Upper lobe of left lung (tissue), 6 donors: Measurements from ENCODE around the gene HK2. TPM values are rescaled to one million over a fixed set of nuclear protein-coding genes. Genes with fewer than 3 reads are reported as not detected.

Source experiments
- ATAC-seq, 2 donors: fragments of 200-7000 bp; cut with Tn5 transposase; one replicate each; pipeline ENCODE4 v1.9.1; 2022; ENCODE audit warnings: mild to moderate bottlenecking in 2 of 2, moderate library complexity in 2 of 2; ENCODE audit not compliant: low FRiP score in 2 of 2
- DNase-seq, 2 donors: peaks; one replicate each; pipeline ENCODE4 v3.0.0-alpha.2; 2019 to 2020
- H3K27ac ChIP-seq, 4 donors: fragments of 200-600 bp; sonication (generic); one replicate each; pipeline ENCODE4 v1.5.1; 2016 to 2019
- H3K27me3 ChIP-seq, 4 donors: fragments of 200-600 bp; sonication (generic); one replicate each; pipeline ENCODE4 v1.5.1; 2017 to 2019
- H3K36me3 ChIP-seq, 4 donors: fragments of 200-600 bp; sonication (generic); one replicate each; pipeline ENCODE4 v1.5.1; 2016 to 2019
- H3K4me1 ChIP-seq, 4 donors: fragments of 200-600 bp; sonication (generic); one replicate each; pipeline ENCODE4 v1.5.1; 2018 to 2019
- H3K4me3 ChIP-seq, 4 donors: fragments of 200-600 bp; sonication (generic); one replicate each; pipeline ENCODE4 v1.5.1; 2017 to 2019; ENCODE audit warnings: mild to moderate bottlenecking in 2 of 4, moderate library complexity in 1 of 4
- H3K9me3 ChIP-seq, 4 donors: fragments of 200-600 bp; sonication (generic); one replicate each; pipeline ENCODE4 v1.5.1; 2018 to 2019
- EP300 ChIP-seq, 4 donors: sonication (generic); formaldehyde crosslinking; IDR thresholded peaks; one replicate each; pipeline ENCODE4 v1.5.1; 2017; ENCODE audit warnings: antibody characterized with exemption in 4 of 4, control low read depth in 2 of 4
- POLR2A ChIP-seq, 4 donors: fragments of 450-650 bp; IDR thresholded peaks; one replicate each; pipeline ENCODE4 v1.5.1; 2016 to 2017; ENCODE audit warnings: antibody characterized with exemption in 4 of 4, mild to moderate bottlenecking in 2 of 4
- POLR2AphosphoS5 ChIP-seq, 2 donors: sonication (generic); formaldehyde crosslinking; IDR thresholded peaks; one replicate each; pipeline ENCODE4 v1.5.1; 2017; ENCODE audit warnings: antibody characterized with exemption in 2 of 2
- WGBS, 2 donors: methylation state at CpG; one replicate each; pipeline ENCODE4 v1.1.5; 2017 to 2018; 5-methylcytosine and 5-hydroxymethylcytosine counted together
- total RNA-seq, 6 donors: library from RNA; depleted of rRNA in 4 of 6; stranded (reverse); fragments of >200 nt in 4 of 6; gene quantifications; one replicate each; pipeline versions ENCODE4 v1.1.0 to v1.2.1, GENCODE V29; 2016 to 2021
- TF ChIP-seq, protein P1 (sequence below), 6 experiments: fragments of 450-650 bp in 4 of 6; fragments of 200-600 bp in 2 of 6; sonication (generic) in 2 of 6; IDR thresholded peaks; one replicate each; pipeline ENCODE4 v1.5.1; 2016 to 2019; ENCODE audit warnings: antibody characterized with exemption in 6 of 6
- donor health status: DM: no; HTN: no; CAD: no; lungs with moderate emphysema.
- donor health status: DM: no; HTN: yes; CAD: no; lungs with severe emphysema.

Gene HK2
- total RNA-seq, 6 donors from 2014 or later: 29.0 to 98.8 (median 39.7) TPM

DNA sequence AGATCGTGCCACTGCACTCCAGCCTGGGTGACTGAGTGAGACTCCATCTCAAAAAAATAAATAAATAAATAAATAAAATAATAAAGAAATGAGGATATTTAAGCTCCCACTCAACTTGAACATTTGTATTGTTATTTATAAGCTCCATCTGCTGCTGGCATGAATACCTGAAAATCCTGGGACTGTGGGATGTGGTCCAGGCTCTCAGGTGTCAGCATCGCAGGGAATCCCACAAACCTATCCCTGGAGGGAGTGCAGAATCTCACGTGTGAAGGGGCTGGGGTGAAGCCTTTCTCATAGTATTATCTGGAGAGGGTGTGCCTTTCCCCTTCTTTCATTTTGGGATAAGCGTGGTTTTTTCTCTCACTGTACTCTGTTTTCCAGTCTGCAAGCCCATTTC, 77.1 kb downstream of the HK2 start:
- no peak for DNase-seq
- WGBS, 2 donors: 70 to 74% methylated on average over 4 of the region's 4 CpGs
- Histone ChIP-seq H3K27me3 (no peaks in the 10 kb centered on the region), H3K9me3 (no peaks in the 10 kb centered on the region), H3K4me1 (peaks cover 0 to 6% (median 0%) of the 10 kb centered on the region in 4 donors), H3K27ac (no peak overlapping the region), H3K4me3 (no peak overlapping the region), H3K36me3 (no peaks in the 10 kb centered on the region)
- TF ChIP-seq, protein P1, sequence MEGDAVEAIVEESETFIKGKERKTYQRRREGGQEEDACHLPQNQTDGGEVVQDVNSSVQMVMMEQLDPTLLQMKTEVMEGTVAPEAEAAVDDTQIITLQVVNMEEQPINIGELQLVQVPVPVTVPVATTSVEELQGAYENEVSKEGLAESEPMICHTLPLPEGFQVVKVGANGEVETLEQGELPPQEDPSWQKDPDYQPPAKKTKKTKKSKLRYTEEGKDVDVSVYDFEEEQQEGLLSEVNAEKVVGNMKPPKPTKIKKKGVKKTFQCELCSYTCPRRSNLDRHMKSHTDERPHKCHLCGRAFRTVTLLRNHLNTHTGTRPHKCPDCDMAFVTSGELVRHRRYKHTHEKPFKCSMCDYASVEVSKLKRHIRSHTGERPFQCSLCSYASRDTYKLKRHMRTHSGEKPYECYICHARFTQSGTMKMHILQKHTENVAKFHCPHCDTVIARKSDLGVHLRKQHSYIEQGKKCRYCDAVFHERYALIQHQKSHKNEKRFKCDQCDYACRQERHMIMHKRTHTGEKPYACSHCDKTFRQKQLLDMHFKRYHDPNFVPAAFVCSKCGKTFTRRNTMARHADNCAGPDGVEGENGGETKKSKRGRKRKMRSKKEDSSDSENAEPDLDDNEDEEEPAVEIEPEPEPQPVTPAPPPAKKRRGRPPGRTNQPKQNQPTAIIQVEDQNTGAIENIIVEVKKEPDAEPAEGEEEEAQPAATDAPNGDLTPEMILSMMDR (IDR thresholded peaks at IDR 0.05): no peak
- TF ChIP-seq POLR2AphosphoS5 (IDR thresholded peaks at IDR 0.05): no peak
- TF ChIP-seq POLR2A (IDR thresholded peaks at IDR 0.05): no peak
- TF ChIP-seq EP300 (IDR thresholded peaks at IDR 0.05): no peak
- no peak for ATAC-seq

DNA sequence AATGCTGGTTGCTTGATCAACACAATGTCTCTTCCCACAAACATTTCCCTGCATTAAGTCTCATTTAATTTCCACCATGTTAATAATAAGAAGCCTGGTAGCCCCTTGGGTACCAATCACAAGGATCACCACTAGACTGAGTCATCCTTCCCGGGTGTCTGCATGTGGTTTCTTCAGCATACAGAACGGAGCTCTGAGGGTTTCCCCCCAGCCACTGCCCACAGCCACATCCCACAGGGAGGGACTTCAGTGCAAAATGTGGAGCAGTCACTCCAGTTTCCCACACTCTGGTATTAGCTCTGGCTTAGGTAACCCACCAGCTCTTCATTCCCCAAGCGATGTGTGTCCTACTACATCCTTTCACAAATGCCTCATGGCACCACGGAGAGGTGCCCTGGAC, 81.8 kb downstream of the HK2 start:
- WGBS, 2 donors: 54 to 78% methylated on average over 4 of the region's 4 CpGs
- H3K27me3 ChIP-seq: no peaks in the 10 kb centered on the region
- DNase-seq: no peak
- H3K4me3 ChIP-seq: no peak overlapping the region
- peaks cover 4 to 8% (median 7%) of the 10 kb centered on the region in 4 donors for H3K4me1 ChIP-seq
- H3K36me3 ChIP-seq: no peaks in the 10 kb centered on the region
- TF ChIP-seq, protein P1 (IDR thresholded peaks at IDR 0.05): no peak
- TF ChIP-seq POLR2AphosphoS5 (IDR thresholded peaks at IDR 0.05) (no peak), EP300 (IDR thresholded peaks at IDR 0.05) (no peak), POLR2A (IDR thresholded peaks at IDR 0.05) (no peak)
- H3K27ac ChIP-seq: no peak overlapping the region
- no peak for ATAC-seq
- no peaks in the 10 kb centered on the region for H3K9me3 ChIP-seq

DNA sequence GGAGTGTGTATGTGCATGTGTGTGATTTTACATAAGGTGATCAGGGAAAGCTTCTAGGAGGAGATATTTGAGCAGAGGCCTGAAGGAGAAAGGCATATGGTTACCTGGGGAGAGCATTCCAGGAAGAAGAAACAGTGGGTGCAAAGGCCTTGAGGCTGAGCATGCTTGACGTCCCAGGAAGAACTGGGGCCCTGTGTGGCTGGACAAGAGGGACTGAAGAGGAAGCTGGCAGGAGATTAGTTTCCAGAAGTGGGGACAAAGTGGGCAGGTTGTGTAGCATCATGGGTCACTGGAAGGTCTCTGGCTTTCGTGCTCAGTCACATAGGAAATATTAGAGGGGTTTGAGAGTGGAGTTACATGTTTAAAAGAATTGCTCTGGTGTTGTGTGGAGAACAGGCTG, 82.5 kb downstream of the HK2 start:
- DNase-seq (no peak), ATAC-seq (no peak)
- Histone ChIP-seq H3K4me1 (peaks cover 4 to 8% (median 7%) of the 10 kb centered on the region in 4 donors), H3K4me3 (no peak overlapping the region), H3K27me3 (no peaks in the 10 kb centered on the region), H3K9me3 (no peaks in the 10 kb centered on the region), H3K36me3 (no peaks in the 10 kb centered on the region), H3K27ac (no peak overlapping the region)
- TF ChIP-seq EP300 (IDR thresholded peaks at IDR 0.05) (no peak), POLR2A (IDR thresholded peaks at IDR 0.05) (no peak), POLR2AphosphoS5 (IDR thresholded peaks at IDR 0.05) (no peak)
- TF ChIP-seq, protein P1 (IDR thresholded peaks at IDR 0.05): no peak
- WGBS, 2 donors: 39 to 51% methylated on average over 2 of the region's 2 CpGs

DNA sequence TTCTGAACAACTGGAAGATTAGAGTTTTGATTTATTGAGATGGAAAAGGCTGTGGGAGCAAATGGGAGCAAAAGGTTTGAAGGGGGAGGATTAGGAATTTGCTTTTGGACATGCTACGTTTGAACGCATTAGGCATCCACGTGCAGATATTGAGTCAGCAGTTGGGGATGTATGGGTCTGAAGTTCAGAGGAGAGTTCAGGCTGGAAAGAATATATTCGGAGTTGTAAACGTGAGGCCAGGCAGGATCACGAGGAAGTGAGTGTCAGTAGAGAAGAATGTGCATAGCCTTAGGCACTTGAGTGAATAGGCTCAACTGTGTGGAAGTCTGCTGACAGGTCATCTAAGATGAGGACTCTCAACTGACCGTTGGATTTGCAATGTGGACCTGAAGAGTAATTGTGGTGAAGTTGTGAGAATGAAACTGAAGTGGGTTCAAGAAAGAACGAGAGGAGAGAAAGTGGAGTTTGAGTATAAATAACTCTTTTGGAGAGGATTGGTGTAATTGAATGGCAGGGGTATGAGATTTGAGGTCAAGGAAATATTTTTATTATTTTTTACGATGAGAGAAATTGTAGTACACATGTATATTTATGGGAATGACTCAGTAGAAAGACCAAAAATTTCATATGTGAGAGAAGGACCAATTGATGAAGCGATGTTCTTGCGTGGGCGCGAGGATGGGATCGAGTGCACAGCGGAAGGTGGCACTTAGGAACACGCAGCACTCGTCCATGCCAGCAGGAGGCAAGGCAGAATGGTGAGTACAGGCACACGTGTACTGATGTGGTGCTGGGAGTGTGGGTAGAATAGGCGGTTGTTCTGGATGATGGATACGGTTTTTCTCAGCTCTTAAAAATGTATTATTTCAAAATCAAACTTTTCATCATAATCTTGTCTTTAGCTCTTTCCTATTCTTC, 84.0 kb downstream of the HK2 start:
- Histone ChIP-seq H3K36me3 (no peaks in the 10 kb centered on the region), H3K27ac (no peak overlapping the region), H3K27me3 (no peaks in the 10 kb centered on the region), H3K9me3 (no peaks in the 10 kb centered on the region), H3K4me1 (peaks cover 4 to 8% (median 7%) of the 10 kb centered on the region in 4 donors), H3K4me3 (no peak overlapping the region)
- WGBS, 2 donors: 67 to 72% methylated on average over 20 of the region's 20 CpGs
- DNase-seq (peak in 1 of 2 donors; percentile 65), ATAC-seq (peak in 1 of 2 donors; percentile 42)
- TF ChIP-seq EP300 (IDR thresholded peaks at IDR 0.05) (peak in 1 of 4 donors; percentile 92), POLR2AphosphoS5 (IDR thresholded peaks at IDR 0.05) (no peak)

DNA sequence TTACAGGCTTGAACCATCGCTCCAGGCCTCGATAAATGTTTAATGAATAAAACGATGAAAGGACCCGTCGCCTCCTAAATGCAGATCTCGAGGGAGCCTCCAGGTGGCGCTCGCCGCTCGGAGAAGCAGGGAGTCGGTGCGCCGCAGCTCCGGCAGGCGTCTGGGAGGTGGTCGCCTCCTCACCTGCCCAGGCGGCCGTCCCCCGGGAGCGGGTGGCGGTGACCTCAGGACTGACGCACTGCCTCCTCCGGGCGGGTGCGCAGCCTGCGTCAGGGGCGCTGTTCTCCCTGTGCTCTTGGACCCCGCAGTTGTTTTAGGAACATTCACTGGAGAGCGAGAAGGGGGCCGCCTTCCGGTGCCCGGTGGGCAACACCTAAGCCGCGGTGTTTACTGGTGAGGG, 85.9 kb downstream of the HK2 start:
- no peaks in the 10 kb centered on the region for H3K9me3 ChIP-seq
- WGBS, 2 donors: 3 to 5% methylated on average over 34 of the region's 34 CpGs
- H3K36me3 ChIP-seq: no peaks in the 10 kb centered on the region
- ATAC-seq (peak; percentile 72 to 79), DNase-seq (peak; percentile 73 to 92)
- no peaks in the 10 kb centered on the region for H3K27me3 ChIP-seq
- peak overlapping the region in 3 of 4 donors; percentile 28 to 40 (median 40) for H3K4me3 ChIP-seq
- peaks cover 4 to 15% (median 7%) of the 10 kb centered on the region in 4 donors for H3K4me1 ChIP-seq
- TF ChIP-seq EP300 (IDR thresholded peaks at IDR 0.05) (no peak), POLR2A (IDR thresholded peaks at IDR 0.05) (no peak)
- TF ChIP-seq, protein P1 (IDR thresholded peaks at IDR 0.05): peak; percentile 84 to 88 (median 86)
- H3K27ac ChIP-seq: no peak overlapping the region
